CD14-positive monocyte (primary cell): ENCODE results near the gene AOC1. TPM values are rescaled to one million over a fixed set of nuclear protein-coding genes. Genes with fewer than 3 reads are reported as not detected.

Experiments used
- DNase-seq, 3 donors: peaks; one replicate each; pipeline ENCODE4 v3.0.0-alpha.2; 2011 to 2022
- H2AFZ ChIP-seq: 2 replicates; pipeline ENCODE4 v1.6.0; 2012; ENCODE audit warnings: mild to moderate bottlenecking, low read depth, low read length, inconsistent platforms; ENCODE audit not compliant: insufficient read depth, poor library complexity, severe bottlenecking
- H3K27ac ChIP-seq, 2 donors: 1 replicate in 1 of 2; 2 replicates in 1 of 2; pipeline ENCODE4 v1.5.1; 2012 to 2013; ENCODE audit warnings: low read length in 2 of 2, control low read depth in 1 of 2, inconsistent platforms in 1 of 2, low read depth in 1 of 2, mild to moderate bottlenecking in 1 of 2
- H3K27me3 ChIP-seq, 2 donors: one replicate each; pipeline versions ENCODE4 v1.6.0 to v1.6.1; 2011 to 2013; ENCODE audit warnings: low read length in 2 of 2; ENCODE audit not compliant: control insufficient read depth in 2 of 2, insufficient read depth in 2 of 2
- H3K36me3 ChIP-seq, 2 donors: replicated peaks in 1 of 2; 1 replicate in 1 of 2; 2 replicates in 1 of 2; pipeline versions ENCODE4 v1.5.1 to v1.6.1; 2012 to 2013; ENCODE audit warnings: low read length in 2 of 2, control low read depth in 1 of 2, inconsistent platforms in 1 of 2, mild to moderate bottlenecking in 1 of 2; ENCODE audit not compliant: insufficient read depth in 2 of 2, control insufficient read depth in 1 of 2
- H3K4me1 ChIP-seq, 2 donors: 1 replicate in 1 of 2; 2 replicates in 1 of 2; pipeline versions ENCODE4 v1.5.1 to v1.6.1; 2012 to 2013; ENCODE audit warnings: low read length in 2 of 2, control low read depth in 1 of 2, inconsistent platforms in 1 of 2, mild to moderate bottlenecking in 1 of 2, moderate library complexity in 1 of 2; ENCODE audit not compliant: insufficient read depth in 2 of 2, control insufficient read depth in 1 of 2
- H3K4me2 ChIP-seq: replicated peaks from 2 replicates; pipeline ENCODE3; 2012; ENCODE audit warnings: low read length, moderate library complexity, mild to moderate bottlenecking; ENCODE audit not compliant: poor library complexity, severe bottlenecking; ENCODE audit errors: extremely low read depth
- H3K4me3 ChIP-seq, 3 experiments: fragments of 200-600 bp in 1 of 3; sonication (generic) in 1 of 3; replicated peaks in 1 of 3; 1 replicate in 2 of 3; 2 replicates in 1 of 3; pipeline ENCODE4 v1.5.1; 2011 to 2013; ENCODE audit warnings: low read length in 3 of 3, mild to moderate bottlenecking in 3 of 3, control low read depth in 2 of 3, low read depth in 2 of 3, inconsistent platforms in 1 of 3, moderate library complexity in 1 of 3
- H3K79me2 ChIP-seq: 2 replicates; pipeline ENCODE4 v1.6.0; 2012; ENCODE audit warnings: mild to moderate bottlenecking, control low read depth, inconsistent platforms, low read length, moderate library complexity; ENCODE audit not compliant: insufficient read depth
- H3K9ac ChIP-seq: 2 replicates; pipeline ENCODE4 v1.6.0; 2017; ENCODE audit warnings: low read length, mild to moderate bottlenecking; ENCODE audit not compliant: insufficient read depth, poor library complexity, severe bottlenecking
- H3K9me3 ChIP-seq, 2 donors: replicated peaks in 1 of 2; 1 replicate in 1 of 2; 2 replicates in 1 of 2; pipeline versions ENCODE4 v1.5.1 to v1.6.1; 2012 to 2013; ENCODE audit warnings: low read length in 2 of 2, control low read depth in 1 of 2; ENCODE audit not compliant: control insufficient read depth in 1 of 2, insufficient read depth in 1 of 2
- H4K20me1 ChIP-seq: 2 replicates; pipeline ENCODE4 v1.6.0; 2012; ENCODE audit warnings: mild to moderate bottlenecking, low read length, control low read depth, moderate library complexity; ENCODE audit not compliant: insufficient read depth
- H3K27ac Mint-ChIP-seq, 7 donors: one replicate each; pipeline ENCODE4 v1.8.0; 2020; ENCODE audit warnings: mild to moderate bottlenecking in 7 of 7, mixed read lengths in 7 of 7, moderate library complexity in 6 of 7, inconsistent platforms in 2 of 7
- H3K27me3 Mint-ChIP-seq, 3 donors: one replicate each; pipeline ENCODE4 v1.8.0; 2021 to 2022; ENCODE audit warnings: low read depth in 3 of 3, mild to moderate bottlenecking in 3 of 3, mixed read lengths in 3 of 3, moderate library complexity in 3 of 3, inconsistent platforms in 1 of 3
- H3K36me3 Mint-ChIP-seq, 2 donors: one replicate each; pipeline ENCODE4 v1.8.0; 2020; ENCODE audit warnings: mixed read lengths in 2 of 2, inconsistent platforms in 1 of 2, mild to moderate bottlenecking in 1 of 2
- H3K4me1 Mint-ChIP-seq: one replicate; pipeline ENCODE4 v1.8.0; 2020; ENCODE audit warnings: mild to moderate bottlenecking, mixed read lengths
- H3K4me3 Mint-ChIP-seq, 2 donors: one replicate each; pipeline ENCODE4 v1.8.0; 2020; ENCODE audit warnings: mild to moderate bottlenecking in 2 of 2, mixed read lengths in 2 of 2, moderate library complexity in 1 of 2
- H3K9me3 Mint-ChIP-seq, 7 donors: one replicate each; pipeline ENCODE4 v1.8.0; 2020 to 2022; ENCODE audit warnings: mixed read lengths in 7 of 7, mild to moderate bottlenecking in 6 of 7, moderate library complexity in 6 of 7, inconsistent platforms in 2 of 7
- CTCF ChIP-seq: fragments of 200-600 bp; IDR thresholded peaks from one replicate; pipeline ENCODE4 v1.8.0; 2022; ENCODE audit warnings: antibody characterized with exemption, mild to moderate bottlenecking
- WGBS: methylation state at CpG from one replicate; pipeline ENCODE4 v1.1.5; 2013; ENCODE audit warnings: missing lambda C conversion rate; ENCODE audit not compliant: insufficient coverage; 5-methylcytosine and 5-hydroxymethylcytosine counted together
- intact Hi-C, 2 donors: fragments of 100-400 bp; cut with micrococcal nuclease; formaldehyde crosslinking; loops; one replicate each; pipeline versions ENCODE4 v1.15.0 to v1.15.1; 2023
- polyA plus RNA-seq, 3 donors: library from polyadenylated mRNA; depleted of rRNA in 1 of 3; unstranded in 2 of 3; stranded (reverse) in 1 of 3; fragments of 300-500 nt in 2 of 3; fragments of >200 nt in 1 of 3; fragmentation: Illumina TruSeq in 2 of 3; gene quantifications; 1 replicate in 2 of 3; 2 replicates in 1 of 3; pipeline ENCODE4 v1.2.3, GENCODE V29; 2012 to 2021

The AOC1 gene
- polyA plus RNA-seq, 3 donors: 0.16 to 0.31 TPM; not detected in 1

- Mint-ChIP-seq H3K9me3 (peaks cover 2 to 10% (median 6%) of the 10 kb centered on the region in 7 donors), H3K36me3 (no peaks in the 10 kb centered on the region), H3K4me3 (no peak overlapping the region), H3K4me1 (no peaks in the 10 kb centered on the region), H3K27ac (peak overlapping the region in 2 of 7 donors; percentile 21 to 61), H3K27me3 (peaks cover 1 to 2% (median 2%) of the 10 kb centered on the region in 3 donors)
- Histone ChIP-seq H3K27me3 (no peaks in the 10 kb centered on the region), H3K9ac (no peak overlapping the region), H3K36me3 (no peaks in the 10 kb centered on the region), H3K79me2 (no peaks in the 10 kb centered on the region), H2AFZ (no peak overlapping the region), H3K27ac (no peak overlapping the region), H3K9me3 (peaks cover 6 to 7% of the 10 kb centered on the region in 2 donors), H4K20me1 (no peaks in the 10 kb centered on the region), H3K4me1 (no peaks in the 10 kb centered on the region), H3K4me2 (no peak overlapping the region), H3K4me3 (no peak overlapping the region)
- DNase-seq: no peak
- 96% methylated on average over 6 of the region's 6 CpGs for WGBS
- no peak for TF ChIP-seq CTCF
- intact Hi-C loops: no loop called here
Measured at GRCh38 chr7:150863946-150864345, 11.6 kb downstream of the AOC1 start.

DNA sequence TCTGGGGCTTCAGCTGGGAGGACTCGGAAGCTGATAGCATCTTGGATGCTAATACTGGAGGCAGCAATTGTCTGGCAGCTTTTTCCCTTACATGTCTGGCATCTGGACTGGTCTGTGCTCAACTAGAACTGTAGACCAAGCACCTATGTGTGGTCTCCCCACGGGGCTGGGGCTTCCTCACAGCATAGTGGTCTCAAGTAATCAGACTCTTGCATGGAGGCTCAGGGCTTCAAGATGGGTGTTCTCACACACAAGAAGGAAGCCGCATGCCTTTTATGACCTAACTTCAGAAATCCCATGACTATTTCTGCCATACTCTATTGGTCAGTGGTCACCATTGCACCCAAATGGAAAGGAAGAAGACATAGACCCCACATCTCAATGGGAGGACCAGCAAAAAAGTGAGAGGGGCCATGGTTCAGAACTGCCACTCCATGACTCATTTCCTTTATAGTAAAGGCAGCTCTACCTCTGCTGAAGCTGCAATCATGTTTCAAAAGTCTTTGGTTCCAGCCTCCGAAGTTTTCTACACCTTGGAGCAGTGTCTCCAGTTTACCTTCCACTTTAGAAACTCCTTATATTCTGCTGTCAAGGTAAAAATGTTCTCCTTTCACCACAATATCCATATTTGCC is 14.7 kb downstream of the AOC1 start:
- Mint-ChIP-seq H3K36me3 (no peaks in the 10 kb centered on the region), H3K4me1 (no peaks in the 10 kb centered on the region), H3K9me3 (peaks cover 5 to 21% (median 18%) of the 10 kb centered on the region in 7 donors), H3K27me3 (peaks cover 1 to 3% (median 2%) of the 10 kb centered on the region in 3 donors), H3K27ac (no peak overlapping the region), H3K4me3 (no peak overlapping the region)
- 83% methylated on average over 3 of the region's 4 CpGs for WGBS
- no peak overlapping the region for H3K9ac ChIP-seq
- intact Hi-C loops: no loop called here
- no peaks in the 10 kb centered on the region for H3K4me1 ChIP-seq
- no peak for DNase-seq
- no peaks in the 10 kb centered on the region for H4K20me1 ChIP-seq
- H3K4me2 ChIP-seq: no peak overlapping the region
- no peak overlapping the region for H3K27ac ChIP-seq
- H3K9me3 ChIP-seq: peaks cover 6 to 14% of the 10 kb centered on the region in 2 donors
- H3K36me3 ChIP-seq: no peaks in the 10 kb centered on the region
- TF ChIP-seq CTCF: no peak
- H2AFZ ChIP-seq: no peak overlapping the region
- H3K4me3 ChIP-seq: no peak overlapping the region
- no peaks in the 10 kb centered on the region for H3K27me3 ChIP-seq
- H3K79me2 ChIP-seq: no peaks in the 10 kb centered on the region
